Spleen (tissue), 7 donors: ENCODE results near the gene DOCK1.

ENCODE experiments used
- CTCF ChIP-seq, 11 experiments: fragments of 200-600 bp in 7 of 11; fragments of 450-650 bp in 4 of 11; sonication (generic) in 4 of 11; IDR thresholded peaks in 8 of 11; conservative IDR thresholded peaks in 3 of 11; 1 replicate in 7 of 11; 2 replicates in 4 of 11; pipeline versions ENCODE4 v1.4.0 to v1.8.0; 2016 to 2021; ENCODE audit warnings: antibody characterized with exemption in 11 of 11, inconsistent platforms in 4 of 11, mild to moderate bottlenecking in 1 of 11
- POLR2A ChIP-seq, 3 donors: fragments of 450-650 bp; IDR thresholded peaks; one replicate each; pipeline ENCODE4 v1.5.1; 2017; ENCODE audit warnings: antibody characterized with exemption in 3 of 3, mild to moderate bottlenecking in 1 of 3
- POLR2AphosphoS5 ChIP-seq, 3 donors: sonication (generic); formaldehyde crosslinking; IDR thresholded peaks; one replicate each; pipeline ENCODE4 v1.5.1; 2017; ENCODE audit warnings: antibody characterized with exemption in 3 of 3
- donor health status: DM: no; HTN: no; CAD: no; lungs with moderate emphysema.
- donor health status: DM: no; HTN: no; CAD: no.
- donor health status: DM: no; HTN: no; CAD: no.

GRCh38 chr10:127262606-127263005 is 357.4 kb downstream of the DOCK1 start:
- TF ChIP-seq POLR2A (IDR thresholded peaks at IDR 0.05) (no peak), CTCF (IDR thresholded peaks at IDR 0.05 in 8 of 11, conservative IDR thresholded peaks at IDR 0.05 in 3 of 11) (no peak), POLR2AphosphoS5 (IDR thresholded peaks at IDR 0.05) (no peak)
